Left lung (tissue), 10 donors: ENCODE data around the gene MBNL1. TPM values are rescaled to one million over a fixed set of nuclear protein-coding genes. Genes with fewer than 3 reads are reported as not detected.

Source experiments
- ATAC-seq: fragments of 200-7000 bp; cut with Tn5 transposase; one replicate; pipeline ENCODE4 v1.9.1; 2020; ENCODE audit warnings: moderate library complexity
- DNase-seq, 4 donors: peaks; one replicate each; pipeline ENCODE4 v3.0.0-alpha.2; 2013 to 2020
- H3K27ac ChIP-seq, 2 donors: fragments of 200-600 bp; sonication (generic) in 1 of 2; one replicate each; pipeline versions ENCODE4 v1.5.0 to v1.8.0; 2020 to 2021
- H3K27me3 ChIP-seq, 2 donors: fragments of 200-600 bp; sonication (generic) in 1 of 2; one replicate each; pipeline versions ENCODE4 v1.5.0 to v1.8.0; 2020 to 2021
- H3K36me3 ChIP-seq, 2 donors: fragments of 200-600 bp; sonication (generic) in 1 of 2; one replicate each; pipeline versions ENCODE4 v1.5.0 to v1.8.0; 2020 to 2021
- H3K4me1 ChIP-seq, 2 donors: fragments of 200-600 bp; one replicate each; pipeline ENCODE4 v1.8.0; 2021
- H3K4me3 ChIP-seq, 2 donors: fragments of 200-600 bp; sonication (generic) in 1 of 2; one replicate each; pipeline versions ENCODE4 v1.5.0 to v1.8.0; 2020 to 2021; ENCODE audit warnings: mild to moderate bottlenecking in 1 of 2
- H3K9me3 ChIP-seq, 2 donors: fragments of 200-600 bp; sonication (generic) in 1 of 2; one replicate each; pipeline versions ENCODE4 v1.5.0 to v1.8.0; 2020 to 2021
- intact Hi-C, 2 donors: fragments of 100-400 bp; cut with DNase I; formaldehyde crosslinking; loops; one replicate each; pipeline versions ENCODE4 v1.11.2 to v1.14.2; 2022
- polyA plus RNA-seq, 6 donors: library from polyadenylated mRNA; unstranded; fragments of 120-200 nt; gene quantifications; one replicate each; pipeline ENCODE4 v1.2.1, GENCODE V29; 2013; ENCODE audit not compliant: insufficient read length in 6 of 6
- total RNA-seq, 2 donors: library from RNA; stranded (reverse); fragmentation: NEBNext Ultra II Directional; extraction: Animal tissue kit (Norgen Biotek cat#: 25700); gene quantifications; one replicate each; pipeline ENCODE4 v1.2.1, GENCODE V29; 2021
- TF ChIP-seq, protein P1 (sequence below), 2 donors: fragments of 200-600 bp; sonication (generic) in 1 of 2; IDR thresholded peaks; one replicate each; pipeline versions ENCODE4 v1.5.0 to v1.8.0; 2021; ENCODE audit warnings: antibody characterized with exemption in 2 of 2
- donor health status: DM: no; HTN: yes; CAD: no.
- donor health status: DM: no; HTN: no; CAD: no.

The MBNL1 gene
- total and polyA plus RNA-seq, 8 donors, result 92.3 to 246 (median 109) TPM

DNA sequence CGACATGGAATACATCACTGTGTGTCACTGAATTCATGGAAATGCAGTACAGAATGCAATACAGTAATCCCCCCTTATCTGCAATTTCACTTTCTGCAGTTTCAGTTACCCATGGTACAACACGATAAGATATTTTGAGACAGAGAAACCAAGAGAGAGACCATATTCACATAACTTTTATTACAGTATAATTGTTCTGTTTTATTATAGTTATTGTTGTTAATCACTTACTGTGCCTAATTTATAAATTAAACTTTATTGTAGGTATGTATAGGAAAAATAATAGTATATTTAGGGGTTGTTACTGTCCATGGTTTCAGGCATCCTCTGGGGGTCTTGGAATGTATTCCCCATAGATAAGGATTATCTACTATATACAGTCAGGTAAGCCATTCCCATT lies 61.8 kb downstream of the MBNL1 start:
- DNase-seq, result no peak
- Histone ChIP-seq H3K36me3 (peaks cover 0 to 8% of the 10 kb centered on the region in 2 donors), H3K4me1 (peaks cover 42 to 86% of the 10 kb centered on the region in 2 donors), H3K9me3 (no peaks in the 10 kb centered on the region), H3K4me3 (no peak overlapping the region), H3K27ac (peak overlapping the region; percentile 63 to 70), H3K27me3 (no peaks in the 10 kb centered on the region)
- ATAC-seq, result no peak
- intact Hi-C loops, result loop anchor here in 1 of 2 donors (10.0 kb wide), 1 partner anchor 54 kb away; no protein-coding TSS in a partner anchor
- TF ChIP-seq, protein P1, sequence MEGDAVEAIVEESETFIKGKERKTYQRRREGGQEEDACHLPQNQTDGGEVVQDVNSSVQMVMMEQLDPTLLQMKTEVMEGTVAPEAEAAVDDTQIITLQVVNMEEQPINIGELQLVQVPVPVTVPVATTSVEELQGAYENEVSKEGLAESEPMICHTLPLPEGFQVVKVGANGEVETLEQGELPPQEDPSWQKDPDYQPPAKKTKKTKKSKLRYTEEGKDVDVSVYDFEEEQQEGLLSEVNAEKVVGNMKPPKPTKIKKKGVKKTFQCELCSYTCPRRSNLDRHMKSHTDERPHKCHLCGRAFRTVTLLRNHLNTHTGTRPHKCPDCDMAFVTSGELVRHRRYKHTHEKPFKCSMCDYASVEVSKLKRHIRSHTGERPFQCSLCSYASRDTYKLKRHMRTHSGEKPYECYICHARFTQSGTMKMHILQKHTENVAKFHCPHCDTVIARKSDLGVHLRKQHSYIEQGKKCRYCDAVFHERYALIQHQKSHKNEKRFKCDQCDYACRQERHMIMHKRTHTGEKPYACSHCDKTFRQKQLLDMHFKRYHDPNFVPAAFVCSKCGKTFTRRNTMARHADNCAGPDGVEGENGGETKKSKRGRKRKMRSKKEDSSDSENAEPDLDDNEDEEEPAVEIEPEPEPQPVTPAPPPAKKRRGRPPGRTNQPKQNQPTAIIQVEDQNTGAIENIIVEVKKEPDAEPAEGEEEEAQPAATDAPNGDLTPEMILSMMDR (IDR thresholded peaks at IDR 0.05), result no peak

DNA sequence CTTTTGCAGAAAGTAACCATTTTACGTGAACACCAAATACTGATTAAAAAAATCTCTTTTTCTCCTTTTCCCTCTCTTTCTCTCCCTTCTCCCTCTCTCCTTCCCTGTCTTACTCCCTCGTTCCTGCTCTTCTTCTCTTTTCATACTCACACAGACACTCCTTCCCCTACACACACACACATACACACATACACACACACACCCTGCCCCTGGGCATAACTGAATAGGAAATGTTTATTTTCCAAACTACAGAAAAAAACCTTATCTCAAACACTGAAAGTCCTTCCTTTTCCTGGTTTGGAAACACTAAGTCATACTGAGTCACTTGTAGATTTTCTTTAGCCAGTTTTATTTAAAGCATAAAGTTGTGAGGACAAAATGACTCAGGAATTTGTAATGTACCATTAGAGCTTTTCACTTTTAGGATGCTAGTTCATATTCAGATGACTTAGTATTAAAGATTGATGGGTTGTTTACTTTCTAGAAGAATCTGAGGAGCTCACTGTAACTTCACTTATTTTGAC lies 62.4 kb downstream of the MBNL1 start:
- intact Hi-C loops, result loop anchor here in 1 of 2 donors (10.0 kb wide), 1 partner anchor 54 kb away; no protein-coding TSS in a partner anchor
- DNase-seq, result no peak
- ATAC-seq, result peak; percentile 51
- Histone ChIP-seq H3K4me3 (no peak overlapping the region), H3K27ac (peak overlapping the region; percentile 63 to 70), H3K9me3 (no peaks in the 10 kb centered on the region), H3K4me1 (peaks cover 42 to 92% of the 10 kb centered on the region in 2 donors), H3K27me3 (no peaks in the 10 kb centered on the region), H3K36me3 (peaks cover 0 to 11% of the 10 kb centered on the region in 2 donors)
- TF ChIP-seq, protein P1 (IDR thresholded peaks at IDR 0.05), result no peak

DNA sequence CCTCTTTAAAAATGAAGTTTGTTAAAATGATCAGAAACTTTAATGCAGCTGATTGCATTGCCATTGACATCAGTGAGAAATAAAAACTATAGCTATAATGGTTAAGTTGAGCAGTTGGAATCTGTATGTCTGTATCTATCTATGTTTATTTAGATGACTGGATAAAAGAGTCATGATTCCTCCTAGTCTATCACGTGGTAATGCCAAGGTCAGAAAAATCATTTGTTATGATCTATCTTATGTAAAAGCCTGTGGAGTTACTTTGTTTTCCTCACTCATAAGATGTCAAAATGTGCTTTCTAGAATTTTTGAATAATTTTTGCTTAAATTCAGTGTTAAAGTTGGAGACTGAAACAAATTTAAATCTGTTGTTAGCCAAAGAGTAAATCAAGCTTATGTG lies 63.3 kb downstream of the MBNL1 start:
- peak overlapping the region; percentile 63 to 70 for H3K27ac ChIP-seq
- TF ChIP-seq, protein P1 (IDR thresholded peaks at IDR 0.05), result no peak
- no peak for DNase-seq
- ATAC-seq, result no peak
- H3K27me3 ChIP-seq, result no peaks in the 10 kb centered on the region
- H3K36me3 ChIP-seq, result peaks cover 0 to 16% of the 10 kb centered on the region in 2 donors
- H3K4me3 ChIP-seq, result no peak overlapping the region
- H3K9me3 ChIP-seq, result no peaks in the 10 kb centered on the region
- H3K4me1 ChIP-seq, result peaks cover 41 to 95% of the 10 kb centered on the region in 2 donors
- intact Hi-C loops, result loop anchor here in 1 of 2 donors (10.0 kb wide), 1 partner anchor 53 kb away; no protein-coding TSS in a partner anchor

DNA sequence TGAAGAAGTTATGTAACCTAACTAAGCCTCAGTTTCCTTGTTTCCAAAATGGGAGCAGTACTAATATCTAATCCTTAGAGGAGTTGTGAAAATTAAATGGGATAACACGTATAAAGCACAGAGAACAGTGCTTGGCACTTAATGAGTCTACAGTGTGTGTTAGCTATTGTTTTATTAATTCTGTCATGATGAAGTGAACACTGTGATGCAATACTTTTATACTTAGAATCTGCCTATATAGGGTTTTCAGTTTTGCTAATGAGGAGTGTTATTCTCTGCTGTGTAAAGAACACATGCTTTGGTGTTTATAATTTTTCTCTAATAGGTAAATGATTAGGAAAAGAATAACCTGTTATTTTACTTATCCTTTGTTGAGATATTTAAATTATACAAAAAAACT lies 65.2 kb downstream of the MBNL1 start:
- Histone ChIP-seq H3K27ac (no peak overlapping the region), H3K4me3 (no peak overlapping the region), H3K9me3 (no peaks in the 10 kb centered on the region), H3K27me3 (no peaks in the 10 kb centered on the region), H3K36me3 (peaks cover 0 to 23% of the 10 kb centered on the region in 2 donors), H3K4me1 (peaks cover 24 to 89% of the 10 kb centered on the region in 2 donors)
- intact Hi-C loops, result loop anchor here in 1 of 2 donors (10.0 kb wide), 1 partner anchor 51 kb away; no protein-coding TSS in a partner anchor
- ATAC-seq, result no peak
- TF ChIP-seq, protein P1 (IDR thresholded peaks at IDR 0.05), result no peak
- DNase-seq, result no peak

DNA sequence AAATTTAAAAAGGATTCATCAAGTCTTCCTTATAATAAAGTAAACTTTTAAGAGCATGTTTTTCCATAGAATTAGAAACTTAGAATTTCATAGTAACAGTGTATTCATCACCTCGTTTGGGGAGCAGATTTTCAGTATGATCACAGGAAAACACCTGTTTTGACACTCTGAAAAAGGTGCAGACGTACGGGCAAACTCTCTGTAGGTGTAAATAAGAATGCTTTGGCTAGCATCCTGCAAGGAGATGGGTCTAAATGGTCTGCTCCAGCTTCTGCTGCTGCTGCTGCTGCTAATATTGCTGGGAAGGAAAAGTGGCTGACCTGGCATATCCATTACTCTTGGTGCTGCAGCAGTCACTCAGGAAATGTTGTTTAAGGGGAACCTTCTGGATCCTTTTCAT lies 66.0 kb downstream of the MBNL1 start:
- DNase-seq, result no peak
- no peak for ATAC-seq
- H3K27ac ChIP-seq, result peak overlapping the region in 1 of 2 donors; percentile 16
- peaks cover 0 to 24% of the 10 kb centered on the region in 2 donors for H3K36me3 ChIP-seq
- H3K4me1 ChIP-seq, result peaks cover 21 to 81% of the 10 kb centered on the region in 2 donors
- no peak overlapping the region for H3K4me3 ChIP-seq
- TF ChIP-seq, protein P1 (IDR thresholded peaks at IDR 0.05), result no peak
- intact Hi-C loops, result loop anchor here in 1 of 2 donors (10.0 kb wide), 1 partner anchor 50 kb away; no protein-coding TSS in a partner anchor
- H3K9me3 ChIP-seq, result no peaks in the 10 kb centered on the region
- H3K27me3 ChIP-seq, result no peaks in the 10 kb centered on the region
